GM12865 (cell line): ENCODE data around the gene MYBPC2.

ENCODE experiments used
- DNase-seq: peaks from one replicate; pipeline ENCODE4 v3.0.0; 2010; ENCODE audit warnings: low read depth
- H3K4me3 ChIP-seq: 2 replicates; pipeline ENCODE4 v1.5.1; 2011; ENCODE audit warnings: mild to moderate bottlenecking, low read depth, low read length, control low read depth
- CTCF ChIP-seq: IDR thresholded peaks from 2 replicates; pipeline ENCODE4 v1.5.1; 2011; ENCODE audit warnings: low read length, control low read depth, low read depth, inconsistent platforms; ENCODE audit not compliant: insufficient read depth; ENCODE audit errors: missing control alignments

Gene MYBPC2

GRCh38 chr19:50451223-50451534 is 18.5 kb downstream of the MYBPC2 start:
- DNase-seq, result no peak
- H3K4me3 ChIP-seq, result no peak overlapping the region
- no peak for TF ChIP-seq CTCF

GRCh38 chr19:50453243-50453642 is 20.6 kb downstream of the MYBPC2 start:
- no peak for DNase-seq
- TF ChIP-seq CTCF, result no peak
- H3K4me3 ChIP-seq, result no peak overlapping the region

GRCh38 chr19:50455992-50456391 is 23.3 kb downstream of the MYBPC2 start:
- no peak overlapping the region for H3K4me3 ChIP-seq
- TF ChIP-seq CTCF, result no peak
- DNase-seq, result no peak

GRCh38 chr19:50457300-50457699 is 24.6 kb downstream of the MYBPC2 start:
- DNase-seq, result no peak
- no peak overlapping the region for H3K4me3 ChIP-seq
- TF ChIP-seq CTCF, result no peak

- no peak for DNase-seq
- H3K4me3 ChIP-seq, result no peak overlapping the region
- TF ChIP-seq CTCF, result no peak
Observed at GRCh38 chr19:50458396-50459066, 25.8 kb downstream of the MYBPC2 start.

GRCh38 chr19:50459067-50459456 is 26.4 kb downstream of the MYBPC2 start:
- no peak for DNase-seq
- H3K4me3 ChIP-seq, result no peak overlapping the region
- TF ChIP-seq CTCF, result no peak

- no peak overlapping the region for H3K4me3 ChIP-seq
- no peak for TF ChIP-seq CTCF
- DNase-seq, result no peak
Observed at GRCh38 chr19:50459638-50460037, 26.9 kb downstream of the MYBPC2 start.
